Measurements from ENCODE around the gene TADA3. TPM values are rescaled to one million over a fixed set of nuclear protein-coding genes. Genes with fewer than 3 reads are reported as not detected.
A peak's percentile ranks its signal among the peaks of the same experiment; 100 is the strongest.

TADA3 gene
- total and polyA plus RNA-seq, 4 donors, result 44.9 to 52.0 (median 49.3) TPM

- DNase-seq, result no peak
- Histone ChIP-seq H3K4me1 (ENCODE audit: control insufficient read depth in 1 of 2, insufficient read depth in 2 of 2, low read length in 2 of 2) (no peaks in the 10 kb centered on the region), H3K4me3 (ENCODE audit: low read length in 2 of 2) (no peak overlapping the region), H3K36me3 (ENCODE audit: control insufficient read depth in 1 of 2, insufficient read depth in 2 of 2, low read length in 1 of 2) (peaks cover 0 to 18% of the 10 kb centered on the region in 2 donors), H3K27ac (ENCODE audit: low read depth in 1 of 2, low read length in 2 of 2) (no peak overlapping the region), H3K9me3 (ENCODE audit: control insufficient read depth, low read length) (no peaks in the 10 kb centered on the region), H3K27me3 (ENCODE audit: control insufficient read depth in 1 of 2, insufficient read depth in 2 of 2, low read length in 1 of 2) (no peaks in the 10 kb centered on the region)
- intact Hi-C loops (cut with DNase I), result no loop called here
- ATAC-seq (ENCODE audit: low FRiP score), result no peak
- WGBS, 2 donors, result 48 to 49% methylated on average over 2 of the region's 2 CpGs
Measured at GRCh38 chr3:9736831-9737230, 55.4 kb downstream of the TADA3 start.

- H3K27me3 ChIP-seq (ENCODE audit: control insufficient read depth in 1 of 2, insufficient read depth in 2 of 2, low read length in 1 of 2), result no peaks in the 10 kb centered on the region
- H3K4me1 ChIP-seq (ENCODE audit: control insufficient read depth in 1 of 2, insufficient read depth in 2 of 2, low read length in 2 of 2), result no peaks in the 10 kb centered on the region
- ATAC-seq (ENCODE audit: low FRiP score) (no peak), DNase-seq (no peak)
- H3K36me3 ChIP-seq (ENCODE audit: control insufficient read depth in 1 of 2, insufficient read depth in 2 of 2, low read length in 1 of 2), result no peaks in the 10 kb centered on the region
- no peak overlapping the region for H3K27ac ChIP-seq (ENCODE audit: low read depth in 1 of 2, low read length in 2 of 2)
- peak overlapping the region in 1 of 2 donors; percentile 88 for H3K4me3 ChIP-seq (ENCODE audit: low read length in 2 of 2)
- intact Hi-C loops (cut with DNase I), result loop anchor here in 1 of 2 donors (5.0 kb wide), 1 partner anchor 200 kb away; the partner anchor contains the start of gene CRELD1
- WGBS, 2 donors, result 34 to 36% methylated on average over 7 of the region's 7 CpGs
- H3K9me3 ChIP-seq (ENCODE audit: control insufficient read depth, low read length), result no peaks in the 10 kb centered on the region
Measured at GRCh38 chr3:9732740-9733115, 59.5 kb downstream of the TADA3 start.

- H3K4me1 ChIP-seq (ENCODE audit: control insufficient read depth in 1 of 2, insufficient read depth in 2 of 2, low read length in 2 of 2), result no peaks in the 10 kb centered on the region
- no peaks in the 10 kb centered on the region for H3K27me3 ChIP-seq (ENCODE audit: control insufficient read depth in 1 of 2, insufficient read depth in 2 of 2, low read length in 1 of 2)
- no peak for ATAC-seq (ENCODE audit: low FRiP score)
- peak overlapping the region; percentile 78 to 88 for H3K4me3 ChIP-seq (ENCODE audit: low read length in 2 of 2)
- 2% methylated on average over 41 of the region's 41 CpGs for WGBS, 2 donors
- peak; percentile 69 to 84 for DNase-seq
- H3K27ac ChIP-seq (ENCODE audit: low read depth in 1 of 2, low read length in 2 of 2), result peak overlapping the region in 1 of 2 donors; percentile 30
- no peaks in the 10 kb centered on the region for H3K36me3 ChIP-seq (ENCODE audit: control insufficient read depth in 1 of 2, insufficient read depth in 2 of 2, low read length in 1 of 2)
- intact Hi-C loops (cut with DNase I), result loop anchor here in 1 of 2 donors (5.0 kb wide), 1 partner anchor 200 kb away; the partner anchor contains the start of gene CRELD1
- no peaks in the 10 kb centered on the region for H3K9me3 ChIP-seq (ENCODE audit: control insufficient read depth, low read length)
Measured at GRCh38 chr3:9732080-9732739, 60.1 kb downstream of the TADA3 start.

GRCh38 chr3:9731206-9732079, 60.8 kb downstream of the TADA3 start, which contains the start of gene BRPF1:
BRPF1 (plus strand) TSS chr3:9731735; CDS start chr3:9734141, 2,406 bp downstream.
- Histone ChIP-seq H3K9me3 (ENCODE audit: control insufficient read depth, low read length) (no peaks in the 10 kb centered on the region), H3K4me3 (ENCODE audit: low read length in 2 of 2) (peak within 1 kb of the TSS; percentile 78 to 88), H3K4me1 (ENCODE audit: control insufficient read depth in 1 of 2, insufficient read depth in 2 of 2, low read length in 2 of 2) (no peaks in the 10 kb centered on the region), H3K27me3 (ENCODE audit: control insufficient read depth in 1 of 2, insufficient read depth in 2 of 2, low read length in 1 of 2) (no peaks in the 10 kb centered on the region), H3K27ac (ENCODE audit: low read depth in 1 of 2, low read length in 2 of 2) (peak within 1 kb of the TSS; percentile 30 to 96), H3K36me3 (ENCODE audit: control insufficient read depth in 1 of 2, insufficient read depth in 2 of 2, low read length in 1 of 2) (no peaks in the 10 kb centered on the region)
- ATAC-seq (ENCODE audit: low FRiP score) (peak; percentile 100), DNase-seq (peak; percentile 100)
- intact Hi-C loops (cut with DNase I), result loop anchor here in 1 of 2 donors (1.0 to 5.0 kb wide), 2 partner anchors 18 to 201 kb away; partner anchors contain the start of genes CRELD1 and OGG1
- 0 to 1% methylated on average over 76 to 88 of the region's 88 CpGs for WGBS, 2 donors

- intact Hi-C loops (cut with DNase I), result loop anchor here in 1 of 2 donors (1.0 to 5.0 kb wide), 2 partner anchors 19 to 202 kb away; partner anchors contain the start of genes CRELD1 and OGG1
- peak overlapping the region in 1 of 2 donors; percentile 10 for H3K4me3 ChIP-seq (ENCODE audit: low read length in 2 of 2)
- H3K27me3 ChIP-seq (ENCODE audit: control insufficient read depth in 1 of 2, insufficient read depth in 2 of 2, low read length in 1 of 2), result no peaks in the 10 kb centered on the region
- DNase-seq (no peak), ATAC-seq (ENCODE audit: low FRiP score) (peak; percentile 85)
- H3K4me1 ChIP-seq (ENCODE audit: control insufficient read depth in 1 of 2, insufficient read depth in 2 of 2, low read length in 2 of 2), result no peaks in the 10 kb centered on the region
- WGBS, 2 donors, result 0 to 1% methylated on average over 16 of the region's 17 CpGs
- H3K36me3 ChIP-seq (ENCODE audit: control insufficient read depth in 1 of 2, insufficient read depth in 2 of 2, low read length in 1 of 2), result no peaks in the 10 kb centered on the region
- peak overlapping the region in 1 of 2 donors; percentile 89 for H3K27ac ChIP-seq (ENCODE audit: low read depth in 1 of 2, low read length in 2 of 2)
- H3K9me3 ChIP-seq (ENCODE audit: control insufficient read depth, low read length), result no peaks in the 10 kb centered on the region
Measured at GRCh38 chr3:9730657-9731205, 61.5 kb downstream of the TADA3 start.

Other genes starting within 250 kb of the TADA3 start
- gene LHFPL4, start 238.7 kb downstream of the TADA3 start, total RNA-seq, result not detected
- gene LHFPL4, start 238.7 kb downstream of the TADA3 start, polyA plus RNA-seq, result under 1 TPM in 1 of 2 donors, not detected in 1; 0.03 TPM
- 10 to 100 TPM; 28.2 to 34.0 TPM for gene MTMR14, start 143.0 kb downstream of the TADA3 start, total RNA-seq
- 10 to 100 TPM; 12.0 to 34.8 TPM for gene MTMR14, start 143.0 kb downstream of the TADA3 start, polyA plus RNA-seq
- not detected for gene CPNE9, start 88.6 kb downstream of the TADA3 start, total RNA-seq
- gene CPNE9, start 88.6 kb downstream of the TADA3 start, polyA plus RNA-seq, result not detected
- gene BRPF1, start 60.7 kb downstream of the TADA3 start, total RNA-seq, result 10 to 100 TPM; 16.6 to 17.6 TPM
- gene BRPF1, start 60.7 kb downstream of the TADA3 start, polyA plus RNA-seq, result 1 to 10 TPM; 4.1 to 6.6 TPM
- gene OGG1, start 42.5 kb downstream of the TADA3 start, total RNA-seq, result 10 to 100 TPM; 25.8 to 32.6 TPM
- 10 to 100 TPM; 15.7 to 25.9 TPM for gene OGG1, start 42.5 kb downstream of the TADA3 start, polyA plus RNA-seq
- 10 to 100 TPM; 31.4 to 40.2 TPM for gene CAMK1, start 22.5 kb downstream of the TADA3 start, total RNA-seq
- gene CAMK1, start 22.5 kb downstream of the TADA3 start, polyA plus RNA-seq, result 10 to 100 TPM; 24.7 to 58.0 TPM
- gene ARPC4, start 609 bp upstream of the TADA3 start, total RNA-seq, result 100 to 1,000 TPM; 126 to 165 TPM
- 100 to 1,000 TPM in 1 of 2 donors, 10 to 100 TPM in 1; 98.4 to 165 TPM for gene ARPC4, start 609 bp upstream of the TADA3 start, polyA plus RNA-seq
- gene TTLL3, start 17.8 kb upstream of the TADA3 start, total RNA-seq, result 100 to 1,000 TPM in 1 of 2 donors, 10 to 100 TPM in 1; 40.3 to 108 TPM
- gene TTLL3, start 17.8 kb upstream of the TADA3 start, polyA plus RNA-seq, result 100 to 1,000 TPM in 1 of 2 donors, 10 to 100 TPM in 1; 12.3 to 120 TPM
- gene RPUSD3, start 51.5 kb upstream of the TADA3 start, total RNA-seq, result 10 to 100 TPM; 19.8 to 28.5 TPM
- gene RPUSD3, start 51.5 kb upstream of the TADA3 start, polyA plus RNA-seq, result 10 to 100 TPM; 17.2 to 27.8 TPM
- under 1 TPM in 1 of 2 donors, not detected in 1; 0.87 TPM for gene CIDEC, start 87.8 kb upstream of the TADA3 start, total RNA-seq
- 10 to 100 TPM in 1 of 2 donors, 1 to 10 TPM in 1; 1.1 to 75.3 TPM for gene CIDEC, start 87.8 kb upstream of the TADA3 start, polyA plus RNA-seq
- 10 to 100 TPM; 19.8 to 22.7 TPM for gene JAGN1, start 98.1 kb upstream of the TADA3 start, total RNA-seq
- 10 to 100 TPM; 26.0 to 34.1 TPM for gene JAGN1, start 98.1 kb upstream of the TADA3 start, polyA plus RNA-seq
- 10 to 100 TPM; 11.0 to 13.7 TPM for gene IL17RE, start 110.4 kb upstream of the TADA3 start, total RNA-seq
- gene IL17RE, start 110.4 kb upstream of the TADA3 start, polyA plus RNA-seq, result 10 to 100 TPM in 1 of 2 donors, 1 to 10 TPM in 1; 7.0 to 14.5 TPM
- 10 to 100 TPM; 25.6 to 33.8 TPM for gene IL17RC, start 124.6 kb upstream of the TADA3 start, total RNA-seq
- 100 to 1,000 TPM in 1 of 2 donors, 1 to 10 TPM in 1; 8.6 to 108 TPM for gene IL17RC, start 124.6 kb upstream of the TADA3 start, polyA plus RNA-seq
- gene CRELD1, start 141.4 kb upstream of the TADA3 start, total RNA-seq, result 10 to 100 TPM; 30.8 to 44.3 TPM
- 10 to 100 TPM; 35.7 to 36.2 TPM for gene CRELD1, start 141.4 kb upstream of the TADA3 start, polyA plus RNA-seq
- gene PRRT3, start 159.9 kb upstream of the TADA3 start, total RNA-seq, result 1 to 10 TPM; 1.7 to 2.1 TPM
- gene PRRT3, start 159.9 kb upstream of the TADA3 start, polyA plus RNA-seq, result 1 to 10 TPM in 1 of 2 donors, under 1 TPM in 1; 0.25 to 2.4 TPM
- gene EMC3, start 194.4 kb upstream of the TADA3 start, total RNA-seq, result 10 to 100 TPM; 47.8 to 48.8 TPM
- gene EMC3, start 194.4 kb upstream of the TADA3 start, polyA plus RNA-seq, result 10 to 100 TPM; 26.3 to 55.8 TPM
- 1 to 10 TPM; 1.9 to 5.4 TPM for gene FANCD2, start 234.0 kb upstream of the TADA3 start, total RNA-seq
- 1 to 10 TPM in 1 of 2 donors, not detected in 1; 4.7 TPM for gene FANCD2, start 234.0 kb upstream of the TADA3 start, polyA plus RNA-seq

Data from aorta (tissue), 5 donors.